Vagina (tissue), 2 donors: ENCODE data around the gene ZNF385C. TPM values are rescaled to one million over a fixed set of nuclear protein-coding genes. Genes with fewer than 3 reads are reported as not detected.

Source experiments
- DNase-seq, 2 donors: peaks; one replicate each; pipeline ENCODE4 v3.0.0-alpha.2; 2017; ENCODE audit errors: extremely low spot score in 2 of 2
- H3K27ac ChIP-seq: fragments of 200-600 bp; sonication (generic); one replicate; pipeline ENCODE4 v1.5.1; 2019
- H3K27me3 ChIP-seq: fragments of 200-600 bp; sonication (generic); one replicate; pipeline ENCODE4 v1.5.1; 2019
- H3K36me3 ChIP-seq, 2 donors: fragments of 200-600 bp; sonication (generic); one replicate each; pipeline ENCODE4 v1.5.1; 2017 to 2019
- H3K4me1 ChIP-seq: fragments of 200-600 bp; sonication (generic); one replicate; pipeline ENCODE4 v1.5.1; 2019
- H3K4me3 ChIP-seq, 2 donors: fragments of 200-600 bp; sonication (generic); 1 replicate in 1 of 2; 2 replicates in 1 of 2; pipeline ENCODE4 v1.5.1; 2016 to 2019
- H3K9me3 ChIP-seq: fragments of 200-600 bp; sonication (generic); one replicate; pipeline ENCODE4 v1.5.1; 2019
- POLR2A ChIP-seq, 2 donors: fragments of 450-650 bp; IDR thresholded peaks; one replicate each; pipeline ENCODE4 v1.6.1; 2017; ENCODE audit warnings: antibody characterized with exemption in 2 of 2, mild to moderate bottlenecking in 2 of 2, moderate library complexity in 2 of 2
- POLR2AphosphoS5 ChIP-seq, 2 donors: sonication (generic); formaldehyde crosslinking; IDR thresholded peaks; one replicate each; pipeline ENCODE4 v1.9.0; 2017; ENCODE audit warnings: antibody characterized with exemption in 2 of 2, mild to moderate bottlenecking in 2 of 2, low read depth in 1 of 2; ENCODE audit not compliant: insufficient read depth in 1 of 2
- intact Hi-C: fragments of 100-400 bp; cut with DNase I; formaldehyde crosslinking; loops from one replicate; pipeline ENCODE4 v1.15.1; 2023
- total RNA-seq: library from RNA; depleted of rRNA; stranded (reverse); fragments of >200 nt; gene quantifications from one replicate; pipeline ENCODE4 v1.2.3, GENCODE V29; 2016
- TF ChIP-seq, protein P1 (sequence below), 3 experiments: fragments of 450-650 bp in 2 of 3; fragments of 200-600 bp in 1 of 3; sonication (generic) in 1 of 3; IDR thresholded peaks; one replicate each; pipeline ENCODE4 v1.5.1; 2017 to 2019; ENCODE audit warnings: antibody characterized with exemption in 3 of 3, mild to moderate bottlenecking in 2 of 3, moderate library complexity in 2 of 3

ZNF385C gene
- total RNA-seq, 1 donor from 2014 or later = 0.49 TPM

DNA sequence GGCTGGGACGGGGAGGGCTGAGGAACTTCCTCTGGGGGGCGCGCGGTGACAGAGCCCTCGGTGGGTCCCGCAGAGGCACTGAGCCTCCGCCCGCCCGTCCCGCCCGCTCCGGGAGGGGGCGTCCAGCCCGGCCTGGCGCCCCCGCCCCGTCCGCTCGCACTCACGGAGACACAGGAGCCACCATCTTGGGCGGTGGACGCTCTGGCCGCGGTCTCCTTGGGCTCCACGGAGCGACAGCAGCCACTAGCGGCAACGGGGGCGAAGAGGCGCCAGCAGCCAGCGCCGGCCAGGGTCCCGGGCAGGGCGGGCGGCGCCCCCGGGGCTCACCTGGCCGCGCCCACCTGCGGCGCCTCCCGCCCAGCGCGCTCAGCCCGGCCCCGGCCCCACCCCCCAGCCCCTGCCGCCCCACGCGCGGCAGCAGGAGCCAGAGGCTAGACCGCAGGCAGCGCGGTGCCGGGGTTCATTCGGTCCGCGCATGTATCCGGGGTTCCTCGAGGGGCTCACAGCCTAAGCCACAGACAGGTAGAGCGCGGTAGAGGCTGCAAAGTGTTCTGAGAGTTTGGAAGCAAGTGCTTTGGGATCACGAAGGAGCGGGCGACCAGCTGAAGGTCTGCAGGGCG, 47.8 kb downstream of the ZNF385C start, which contains the start of gene C17orf113:
Gene C17orf113 (minus strand): TSS at position 209 of the 620 bp plus-strand sequence. CDS start 7,225 bp downstream, outside the sequence.
- intact Hi-C loops = no loop called here
- Histone ChIP-seq H3K36me3 (no peaks in the 10 kb centered on the region), H3K27me3 (peaks cover 4% of the 10 kb centered on the region), H3K4me3 (peak within 1 kb of the TSS; percentile 67 to 76), H3K9me3 (no peaks in the 10 kb centered on the region), H3K27ac (peak within 1 kb of the TSS; percentile 24), H3K4me1 (peaks cover 9% of the 10 kb centered on the region)
- TF ChIP-seq POLR2AphosphoS5 (IDR thresholded peaks at IDR 0.05; ENCODE audit: insufficient read depth in 1 of 2, low read depth in 1 of 2) = no peak
- TF ChIP-seq, protein P1, sequence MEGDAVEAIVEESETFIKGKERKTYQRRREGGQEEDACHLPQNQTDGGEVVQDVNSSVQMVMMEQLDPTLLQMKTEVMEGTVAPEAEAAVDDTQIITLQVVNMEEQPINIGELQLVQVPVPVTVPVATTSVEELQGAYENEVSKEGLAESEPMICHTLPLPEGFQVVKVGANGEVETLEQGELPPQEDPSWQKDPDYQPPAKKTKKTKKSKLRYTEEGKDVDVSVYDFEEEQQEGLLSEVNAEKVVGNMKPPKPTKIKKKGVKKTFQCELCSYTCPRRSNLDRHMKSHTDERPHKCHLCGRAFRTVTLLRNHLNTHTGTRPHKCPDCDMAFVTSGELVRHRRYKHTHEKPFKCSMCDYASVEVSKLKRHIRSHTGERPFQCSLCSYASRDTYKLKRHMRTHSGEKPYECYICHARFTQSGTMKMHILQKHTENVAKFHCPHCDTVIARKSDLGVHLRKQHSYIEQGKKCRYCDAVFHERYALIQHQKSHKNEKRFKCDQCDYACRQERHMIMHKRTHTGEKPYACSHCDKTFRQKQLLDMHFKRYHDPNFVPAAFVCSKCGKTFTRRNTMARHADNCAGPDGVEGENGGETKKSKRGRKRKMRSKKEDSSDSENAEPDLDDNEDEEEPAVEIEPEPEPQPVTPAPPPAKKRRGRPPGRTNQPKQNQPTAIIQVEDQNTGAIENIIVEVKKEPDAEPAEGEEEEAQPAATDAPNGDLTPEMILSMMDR (IDR thresholded peaks at IDR 0.05) = no peak
- TF ChIP-seq POLR2A (IDR thresholded peaks at IDR 0.05) = no peak
- DNase-seq = no peak

DNA sequence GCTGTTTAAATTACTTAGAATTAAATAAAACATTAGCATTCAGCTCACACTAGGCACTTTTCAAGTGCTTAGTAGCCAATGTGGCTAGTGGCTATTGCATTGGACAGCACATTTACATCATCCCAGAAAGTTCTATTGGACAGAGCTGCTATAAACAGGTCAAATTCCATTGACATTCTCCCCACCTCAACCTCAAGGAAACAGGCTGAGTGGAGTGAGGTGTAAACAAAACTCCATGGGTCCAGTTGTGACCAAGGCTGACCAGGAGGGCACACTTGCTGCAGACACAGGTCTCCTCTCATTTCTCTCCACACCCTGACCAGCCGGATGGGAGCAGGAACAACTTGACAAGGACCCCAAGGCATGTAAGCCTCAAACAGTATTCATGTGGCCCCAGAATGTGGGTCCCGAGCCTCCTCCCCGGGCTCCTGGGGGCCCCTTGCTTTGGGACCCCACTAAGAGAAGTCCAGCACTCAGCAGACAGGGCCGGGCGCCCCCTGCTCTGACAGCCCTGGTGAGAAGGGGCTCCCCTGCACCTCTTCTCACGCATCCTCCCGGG, 48.4 kb downstream of the ZNF385C start:
- Histone ChIP-seq H3K36me3 (no peaks in the 10 kb centered on the region), H3K4me1 (peaks cover 9% of the 10 kb centered on the region), H3K27ac (peak overlapping the region; percentile 24), H3K27me3 (peaks cover 4% of the 10 kb centered on the region), H3K9me3 (no peaks in the 10 kb centered on the region), H3K4me3 (peak overlapping the region; percentile 67 to 76)
- intact Hi-C loops = no loop called here
- no peak for DNase-seq
- TF ChIP-seq POLR2AphosphoS5 (IDR thresholded peaks at IDR 0.05; ENCODE audit: insufficient read depth in 1 of 2, low read depth in 1 of 2) (no peak), POLR2A (IDR thresholded peaks at IDR 0.05) (no peak)
- TF ChIP-seq, protein P1 (IDR thresholded peaks at IDR 0.05) = no peak

DNA sequence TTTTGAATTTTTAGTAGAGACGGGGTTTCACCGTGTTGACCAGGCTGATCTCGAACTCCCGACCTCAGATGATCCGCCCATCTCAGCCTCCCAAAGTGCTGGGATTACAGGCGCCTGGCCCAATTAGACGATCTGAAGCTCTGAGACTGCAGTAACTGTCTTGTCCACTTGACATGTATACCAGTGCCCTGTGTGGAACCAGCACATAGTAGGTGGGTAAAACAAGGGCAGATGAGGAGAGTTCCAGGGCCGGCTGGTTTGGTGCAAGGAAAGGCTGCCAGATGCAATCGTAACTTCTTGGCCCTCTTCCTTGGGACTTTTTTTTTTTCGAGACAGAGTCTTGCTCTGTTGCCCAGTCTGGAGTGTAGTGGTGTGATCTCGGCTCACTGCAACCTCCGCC, 50.9 kb downstream of the ZNF385C start:
- no peak overlapping the region for H3K27ac ChIP-seq
- no peaks in the 10 kb centered on the region for H3K36me3 ChIP-seq
- no peak overlapping the region for H3K4me3 ChIP-seq
- H3K4me1 ChIP-seq = peaks cover 9% of the 10 kb centered on the region
- no peaks in the 10 kb centered on the region for H3K27me3 ChIP-seq
- intact Hi-C loops = no loop called here
- TF ChIP-seq, protein P1 (IDR thresholded peaks at IDR 0.05) = no peak
- TF ChIP-seq POLR2AphosphoS5 (IDR thresholded peaks at IDR 0.05; ENCODE audit: insufficient read depth in 1 of 2, low read depth in 1 of 2) (no peak), POLR2A (IDR thresholded peaks at IDR 0.05) (no peak)
- no peaks in the 10 kb centered on the region for H3K9me3 ChIP-seq
- no peak for DNase-seq

GRCh38 chr17:42045719-42046118, 52.6 kb downstream of the ZNF385C start:
- TF ChIP-seq, protein P1 (IDR thresholded peaks at IDR 0.05) = no peak
- TF ChIP-seq POLR2A (IDR thresholded peaks at IDR 0.05) = no peak
- no peak for TF ChIP-seq POLR2AphosphoS5 (IDR thresholded peaks at IDR 0.05; ENCODE audit: insufficient read depth in 1 of 2, low read depth in 1 of 2)
- Histone ChIP-seq H3K36me3 (no peaks in the 10 kb centered on the region), H3K27me3 (no peaks in the 10 kb centered on the region), H3K9me3 (no peaks in the 10 kb centered on the region), H3K27ac (no peak overlapping the region), H3K4me1 (peaks cover 9% of the 10 kb centered on the region), H3K4me3 (no peak overlapping the region)
- intact Hi-C loops = no loop called here
- no peak for DNase-seq
